PFSK-1 (cell line): ENCODE measurements around the gene FBXL14.

ENCODE experiments used
- FOXP2 ChIP-seq: optimal IDR thresholded peaks from 2 replicates; pipeline ENCODE3; 2011; ENCODE audit warnings: borderline replicate concordance, control low read depth, inconsistent platforms; ENCODE audit not compliant: insufficient read depth; ENCODE audit errors: extremely low read length, extremely low read depth
- POLR2AphosphoS5 ChIP-seq: IDR thresholded peaks from 2 replicates; pipeline ENCODE4 v1.6.1; 2012; ENCODE audit warnings: low read depth, mild to moderate bottlenecking, control low read depth, low read length, moderate library complexity
- REST ChIP-seq, 2 experiments: IDR thresholded peaks; 2 replicates each; pipeline versions ENCODE4 v1.6.1 to v1.8.0; 2011 to 2012; ENCODE audit warnings: low read depth in 2 of 2, low read length in 2 of 2, control low read depth in 1 of 2, inconsistent platforms in 1 of 2, mild to moderate bottlenecking in 1 of 2, moderate library complexity in 1 of 2; ENCODE audit not compliant: insufficient read depth in 1 of 2
- SIN3A ChIP-seq: IDR thresholded peaks from 2 replicates; pipeline ENCODE4 v1.6.1; 2012; ENCODE audit warnings: mild to moderate bottlenecking, low read length, moderate library complexity, borderline replicate concordance; ENCODE audit not compliant: insufficient read depth
- TAF1 ChIP-seq: IDR thresholded peaks from 2 replicates; pipeline ENCODE4 v1.6.1; 2012; ENCODE audit warnings: low read length, control low read depth, borderline replicate concordance; ENCODE audit not compliant: insufficient read depth

The FBXL14 gene

GRCh38 chr12:1523558-1524050 is 70.8 kb downstream of the FBXL14 start:
- no peak for TF ChIP-seq FOXP2
- no peak for TF ChIP-seq REST (IDR thresholded peaks at IDR 0.05; ENCODE audit: insufficient read depth in 1 of 2, low read depth in 2 of 2, low read length in 2 of 2)
- TF ChIP-seq SIN3A, result no peak
- TF ChIP-seq TAF1, result no peak
- TF ChIP-seq POLR2AphosphoS5, result no peak

- TF ChIP-seq REST (IDR thresholded peaks at IDR 0.05; ENCODE audit: insufficient read depth in 1 of 2, low read depth in 2 of 2, low read length in 2 of 2) (no peak), SIN3A (no peak), FOXP2 (no peak), POLR2AphosphoS5 (no peak), TAF1 (no peak)
These were observed 71.3 kb downstream of the FBXL14 start for GRCh38 chr12:1523046-1523445.

- TF ChIP-seq FOXP2 (no peak), TAF1 (no peak), SIN3A (no peak), REST (IDR thresholded peaks at IDR 0.05; ENCODE audit: insufficient read depth in 1 of 2, low read depth in 2 of 2, low read length in 2 of 2) (no peak), POLR2AphosphoS5 (no peak)
These were observed 74.7 kb downstream of the FBXL14 start for GRCh38 chr12:1519642-1520041.

- no peak for TF ChIP-seq TAF1
These were observed 75.5 kb downstream of the FBXL14 start for GRCh38 chr12:1518591-1519516.

- TF ChIP-seq FOXP2, result no peak
- no peak for TF ChIP-seq TAF1
- TF ChIP-seq POLR2AphosphoS5, result no peak
- no peak for TF ChIP-seq REST (IDR thresholded peaks at IDR 0.05; ENCODE audit: insufficient read depth in 1 of 2, low read depth in 2 of 2, low read length in 2 of 2)
- no peak for TF ChIP-seq SIN3A
These were observed 76.5 kb downstream of the FBXL14 start for GRCh38 chr12:1517734-1518525.
